HEK293 (cell line): ENCODE measurements around the gene AIG1.

Source experiments
- HOXA7 ChIP-seq: sonication (generic); formaldehyde crosslinking; IDR thresholded peaks from 2 replicates; pipeline ENCODE4 v1.8.1; 2022; ENCODE audit warnings: missing genetic modification reagents, borderline replicate concordance
- IKZF3 ChIP-seq: fragments of 450-650 bp; IDR thresholded peaks from 2 replicates; pipeline ENCODE4 v1.5.0; 2018; ENCODE audit warnings: missing biosample characterization, mild to moderate bottlenecking, missing genetic modification characterization, moderate library complexity
- REPIN1 ChIP-seq: fragments of 450-650 bp; formaldehyde crosslinking; IDR thresholded peaks from 2 replicates; pipeline ENCODE4 v1.5.1; 2017; ENCODE audit warnings: missing biosample characterization, missing genetic modification characterization, low read depth
- SP2 ChIP-seq: fragments of 450-650 bp; formaldehyde crosslinking; IDR thresholded peaks from 2 replicates; pipeline ENCODE4 v1.5.1; 2016; ENCODE audit warnings: missing biosample characterization, missing genetic modification characterization
- ZBTB1 ChIP-seq: fragments of 450-650 bp; formaldehyde crosslinking; IDR thresholded peaks from 2 replicates; pipeline ENCODE4 v1.5.1; 2016; ENCODE audit warnings: missing biosample characterization, missing genetic modification characterization
- ZFP69B ChIP-seq: fragments of 450-650 bp; formaldehyde crosslinking; IDR thresholded peaks from 2 replicates; pipeline ENCODE4 v1.5.1; 2016; ENCODE audit warnings: missing biosample characterization, missing genetic modification characterization
- ZNF121 ChIP-seq: fragments of 450-650 bp; formaldehyde crosslinking; IDR thresholded peaks from 2 replicates; pipeline ENCODE4 v1.5.1; 2016; ENCODE audit warnings: missing biosample characterization, missing genetic modification characterization
- ZNF157 ChIP-seq: fragments of 450-650 bp; formaldehyde crosslinking; IDR thresholded peaks from 2 replicates; pipeline ENCODE4 v1.5.1; 2016; ENCODE audit warnings: missing biosample characterization, missing genetic modification characterization
- ZNF239 ChIP-seq: fragments of 450-650 bp; formaldehyde crosslinking; IDR thresholded peaks from 2 replicates; pipeline ENCODE4 v1.5.1; 2016; ENCODE audit warnings: missing biosample characterization, missing genetic modification characterization
- ZNF292 ChIP-seq: fragments of 450-650 bp; formaldehyde crosslinking; IDR thresholded peaks from 2 replicates; pipeline ENCODE4 v1.5.1; 2016; ENCODE audit warnings: low read depth, missing biosample characterization, missing genetic modification characterization, borderline replicate concordance
- ZNF354C ChIP-seq: fragments of 450-650 bp; formaldehyde crosslinking; IDR thresholded peaks from 2 replicates; pipeline ENCODE4 v1.5.1; 2016; ENCODE audit warnings: missing biosample characterization, missing genetic modification characterization, low read depth, borderline replicate concordance
- ZNF404 ChIP-seq: fragments of 450-650 bp; formaldehyde crosslinking; IDR thresholded peaks from 2 replicates; pipeline ENCODE4 v1.5.1; 2017; ENCODE audit warnings: missing biosample characterization, missing genetic modification characterization
- ZNF473 ChIP-seq: fragments of 450-650 bp; formaldehyde crosslinking; IDR thresholded peaks from 2 replicates; pipeline ENCODE4 v1.5.1; 2017; ENCODE audit warnings: missing biosample characterization, missing genetic modification characterization
- ZNF501 ChIP-seq: fragments of 450-650 bp; formaldehyde crosslinking; IDR thresholded peaks from 2 replicates; pipeline ENCODE4 v1.5.1; 2016; ENCODE audit warnings: missing biosample characterization, missing genetic modification characterization
- ZNF585B ChIP-seq: fragments of 450-650 bp; formaldehyde crosslinking; IDR thresholded peaks from 2 replicates; pipeline ENCODE4 v1.5.1; 2016; ENCODE audit warnings: missing biosample characterization, missing genetic modification characterization
- ZNF610 ChIP-seq: fragments of 450-650 bp; formaldehyde crosslinking; IDR thresholded peaks from 2 replicates; pipeline ENCODE4 v1.5.1; 2016; ENCODE audit warnings: missing biosample characterization, missing genetic modification characterization, borderline replicate concordance
- ZNF660 ChIP-seq: fragments of 450-650 bp; IDR thresholded peaks from 2 replicates; pipeline ENCODE4 v1.5.1; 2018; ENCODE audit warnings: missing biosample characterization, mild to moderate bottlenecking, missing genetic modification characterization
- ZSCAN30 ChIP-seq: fragments of 450-650 bp; IDR thresholded peaks from 2 replicates; pipeline ENCODE4 v1.5.1; 2018; ENCODE audit warnings: missing biosample characterization, mild to moderate bottlenecking, missing genetic modification characterization, moderate library complexity
- TF ChIP-seq, protein P1 (sequence below): fragments of 450-650 bp; formaldehyde crosslinking; IDR thresholded peaks from 2 replicates; pipeline ENCODE4 v1.5.1; 2016; ENCODE audit warnings: missing biosample characterization, missing genetic modification characterization
- TF ChIP-seq, protein P2 (sequence below): IDR thresholded peaks from 2 replicates; pipeline ENCODE4 v1.6.1; 2011; ENCODE audit warnings: mild to moderate bottlenecking, low read depth, low read length, borderline replicate concordance
- TF ChIP-seq, protein P3 (sequence below): fragments of 450-650 bp; formaldehyde crosslinking; conservative IDR thresholded peaks from 2 replicates; pipeline ENCODE4 v1.5.1; 2016; ENCODE audit warnings: low read depth, missing biosample characterization, missing genetic modification characterization
- TF ChIP-seq, protein P4 (sequence below): fragments of 450-650 bp; formaldehyde crosslinking; optimal IDR thresholded peaks from 2 replicates; pipeline ENCODE3; 2016; ENCODE audit warnings: missing biosample characterization, mild to moderate bottlenecking, missing genetic modification characterization
- TF ChIP-seq, protein P5 (sequence below): fragments of 450-650 bp; formaldehyde crosslinking; IDR thresholded peaks from 2 replicates; pipeline ENCODE4 v1.5.1; 2016; ENCODE audit warnings: missing biosample characterization, missing genetic modification characterization
- TF ChIP-seq, protein P6 (sequence below): fragments of 450-650 bp; formaldehyde crosslinking; IDR thresholded peaks from 2 replicates; pipeline ENCODE4 v1.5.0; 2017; ENCODE audit warnings: missing biosample characterization, missing genetic modification characterization, borderline replicate concordance
- TF ChIP-seq, protein P7 (sequence below): fragments of 450-650 bp; formaldehyde crosslinking; IDR thresholded peaks from 2 replicates; pipeline ENCODE4 v1.5.1; 2016; ENCODE audit warnings: missing biosample characterization, missing genetic modification characterization
- TF ChIP-seq, protein P8 (sequence below): fragments of 450-650 bp; formaldehyde crosslinking; IDR thresholded peaks from 2 replicates; pipeline ENCODE4 v1.5.1; 2016; ENCODE audit warnings: missing biosample characterization, missing genetic modification characterization

Gene AIG1

DNA sequence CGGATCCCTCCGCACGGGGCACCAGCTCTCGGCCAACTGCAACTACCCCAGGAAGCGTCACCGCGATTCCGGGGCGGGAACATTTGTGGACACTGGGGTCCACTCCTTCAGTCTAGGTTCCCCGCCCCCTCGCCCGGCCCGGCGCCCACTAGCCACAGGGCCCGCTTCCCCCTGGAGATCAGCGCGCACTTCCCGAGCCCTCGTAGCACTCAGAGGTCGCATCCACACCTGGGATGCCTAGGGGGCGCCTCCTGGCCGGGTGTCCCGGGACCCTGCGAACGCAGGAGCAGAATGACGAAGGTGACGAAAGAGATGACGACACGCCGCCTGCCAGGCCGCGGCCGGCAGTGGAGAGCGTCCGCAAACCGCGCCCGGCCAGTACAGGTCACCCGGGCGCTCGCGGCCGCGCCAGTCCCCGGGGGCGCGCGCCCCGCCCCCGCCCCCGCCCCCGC lies 309 bp upstream of the AIG1 start (continued):
- TF ChIP-seq, protein P1, sequence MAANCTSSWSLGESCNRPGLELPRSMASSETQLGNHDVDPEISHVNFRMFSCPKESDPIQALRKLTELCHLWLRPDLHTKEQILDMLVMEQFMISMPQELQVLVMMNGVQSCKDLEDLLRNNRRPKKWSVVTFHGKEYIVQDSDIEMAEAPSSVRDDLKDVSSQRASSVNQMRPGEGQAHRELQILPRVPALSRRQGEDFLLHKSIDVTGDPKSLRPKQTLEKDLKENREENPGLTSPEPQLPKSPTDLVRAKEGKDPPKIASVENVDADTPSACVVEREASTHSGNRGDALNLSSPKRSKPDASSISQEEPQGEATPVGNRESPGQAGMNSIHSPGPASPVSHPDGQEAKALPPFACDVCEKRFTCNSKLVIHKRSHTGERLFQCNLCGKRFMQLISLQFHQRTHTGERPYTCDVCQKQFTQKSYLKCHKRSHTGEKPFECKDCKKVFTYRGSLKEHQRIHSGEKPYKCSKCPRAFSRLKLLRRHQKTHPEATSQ (tag by site-specific recombination), result peak; percentile 69
- TF ChIP-seq, protein P2, sequence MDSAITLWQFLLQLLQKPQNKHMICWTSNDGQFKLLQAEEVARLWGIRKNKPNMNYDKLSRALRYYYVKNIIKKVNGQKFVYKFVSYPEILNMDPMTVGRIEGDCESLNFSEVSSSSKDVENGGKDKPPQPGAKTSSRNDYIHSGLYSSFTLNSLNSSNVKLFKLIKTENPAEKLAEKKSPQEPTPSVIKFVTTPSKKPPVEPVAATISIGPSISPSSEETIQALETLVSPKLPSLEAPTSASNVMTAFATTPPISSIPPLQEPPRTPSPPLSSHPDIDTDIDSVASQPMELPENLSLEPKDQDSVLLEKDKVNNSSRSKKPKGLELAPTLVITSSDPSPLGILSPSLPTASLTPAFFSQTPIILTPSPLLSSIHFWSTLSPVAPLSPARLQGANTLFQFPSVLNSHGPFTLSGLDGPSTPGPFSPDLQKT, result no peak
- peak; percentile 64; the same call in 1 of the 2 replicates for TF ChIP-seq REPIN1
- TF ChIP-seq, protein P3, sequence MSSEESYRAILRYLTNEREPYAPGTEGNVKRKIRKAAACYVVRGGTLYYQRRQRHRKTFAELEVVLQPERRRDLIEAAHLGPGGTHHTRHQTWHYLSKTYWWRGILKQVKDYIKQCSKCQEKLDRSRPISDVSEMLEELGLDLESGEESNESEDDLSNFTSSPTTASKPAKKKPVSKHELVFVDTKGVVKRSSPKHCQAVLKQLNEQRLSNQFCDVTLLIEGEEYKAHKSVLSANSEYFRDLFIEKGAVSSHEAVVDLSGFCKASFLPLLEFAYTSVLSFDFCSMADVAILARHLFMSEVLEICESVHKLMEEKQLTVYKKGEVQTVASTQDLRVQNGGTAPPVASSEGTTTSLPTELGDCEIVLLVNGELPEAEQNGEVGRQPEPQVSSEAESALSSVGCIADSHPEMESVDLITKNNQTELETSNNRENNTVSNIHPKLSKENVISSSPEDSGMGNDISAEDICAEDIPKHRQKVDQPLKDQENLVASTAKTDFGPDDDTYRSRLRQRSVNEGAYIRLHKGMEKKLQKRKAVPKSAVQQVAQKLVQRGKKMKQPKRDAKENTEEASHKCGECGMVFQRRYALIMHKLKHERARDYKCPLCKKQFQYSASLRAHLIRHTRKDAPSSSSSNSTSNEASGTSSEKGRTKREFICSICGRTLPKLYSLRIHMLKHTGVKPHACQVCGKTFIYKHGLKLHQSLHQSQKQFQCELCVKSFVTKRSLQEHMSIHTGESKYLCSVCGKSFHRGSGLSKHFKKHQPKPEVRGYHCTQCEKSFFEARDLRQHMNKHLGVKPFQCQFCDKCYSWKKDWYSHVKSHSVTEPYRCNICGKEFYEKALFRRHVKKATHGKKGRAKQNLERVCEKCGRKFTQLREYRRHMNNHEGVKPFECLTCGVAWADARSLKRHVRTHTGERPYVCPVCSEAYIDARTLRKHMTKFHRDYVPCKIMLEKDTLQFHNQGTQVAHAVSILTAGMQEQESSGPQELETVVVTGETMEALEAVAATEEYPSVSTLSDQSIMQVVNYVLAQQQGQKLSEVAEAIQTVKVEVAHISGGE (tag by site-specific recombination), result peak; percentile 63
- TF ChIP-seq, protein P4, sequence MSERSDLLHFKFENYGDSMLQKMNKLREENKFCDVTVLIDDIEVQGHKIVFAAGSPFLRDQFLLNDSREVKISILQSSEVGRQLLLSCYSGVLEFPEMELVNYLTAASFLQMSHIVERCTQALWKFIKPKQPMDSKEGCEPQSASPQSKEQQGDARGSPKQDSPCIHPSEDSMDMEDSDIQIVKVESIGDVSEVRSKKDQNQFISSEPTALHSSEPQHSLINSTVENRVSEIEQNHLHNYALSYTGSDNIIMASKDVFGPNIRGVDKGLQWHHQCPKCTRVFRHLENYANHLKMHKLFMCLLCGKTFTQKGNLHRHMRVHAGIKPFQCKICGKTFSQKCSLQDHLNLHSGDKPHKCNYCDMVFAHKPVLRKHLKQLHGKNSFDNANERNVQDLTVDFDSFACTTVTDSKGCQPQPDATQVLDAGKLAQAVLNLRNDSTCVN (tag by site-specific recombination), result peak; percentile 82
- TF ChIP-seq, protein P5, sequence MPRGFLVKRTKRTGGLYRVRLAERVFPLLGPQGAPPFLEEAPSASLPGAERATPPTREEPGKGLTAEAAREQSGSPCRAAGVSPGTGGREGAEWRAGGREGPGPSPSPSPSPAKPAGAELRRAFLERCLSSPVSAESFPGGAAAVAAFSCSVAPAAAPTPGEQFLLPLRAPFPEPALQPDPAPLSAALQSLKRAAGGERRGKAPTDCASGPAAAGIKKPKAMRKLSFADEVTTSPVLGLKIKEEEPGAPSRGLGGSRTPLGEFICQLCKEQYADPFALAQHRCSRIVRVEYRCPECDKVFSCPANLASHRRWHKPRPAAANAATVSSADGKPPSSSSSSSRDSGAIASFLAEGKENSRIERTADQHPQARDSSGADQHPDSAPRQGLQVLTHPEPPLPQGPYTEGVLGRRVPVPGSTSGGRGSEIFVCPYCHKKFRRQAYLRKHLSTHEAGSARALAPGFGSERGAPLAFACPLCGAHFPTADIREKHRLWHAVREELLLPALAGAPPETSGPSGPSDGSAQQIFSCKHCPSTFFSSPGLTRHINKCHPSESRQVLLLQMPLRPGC (tag by site-specific recombination), result 0 out of 2 replicates have a peak, but pooled peaks have one; percentile 15
- TF ChIP-seq ZNF239 (tag by site-specific recombination), result peak; percentile 64; the same call in 1 of the 2 replicates
- no peak for TF ChIP-seq ZNF292 (tag by site-specific recombination)
- TF ChIP-seq ZNF473 (tag by site-specific recombination), result no peak
- no peak for TF ChIP-seq ZNF404 (tag by site-specific recombination)
- peak; percentile 51; the same call in 1 of the 2 replicates for TF ChIP-seq IKZF3 (tag by site-specific recombination)
- TF ChIP-seq, protein P6, sequence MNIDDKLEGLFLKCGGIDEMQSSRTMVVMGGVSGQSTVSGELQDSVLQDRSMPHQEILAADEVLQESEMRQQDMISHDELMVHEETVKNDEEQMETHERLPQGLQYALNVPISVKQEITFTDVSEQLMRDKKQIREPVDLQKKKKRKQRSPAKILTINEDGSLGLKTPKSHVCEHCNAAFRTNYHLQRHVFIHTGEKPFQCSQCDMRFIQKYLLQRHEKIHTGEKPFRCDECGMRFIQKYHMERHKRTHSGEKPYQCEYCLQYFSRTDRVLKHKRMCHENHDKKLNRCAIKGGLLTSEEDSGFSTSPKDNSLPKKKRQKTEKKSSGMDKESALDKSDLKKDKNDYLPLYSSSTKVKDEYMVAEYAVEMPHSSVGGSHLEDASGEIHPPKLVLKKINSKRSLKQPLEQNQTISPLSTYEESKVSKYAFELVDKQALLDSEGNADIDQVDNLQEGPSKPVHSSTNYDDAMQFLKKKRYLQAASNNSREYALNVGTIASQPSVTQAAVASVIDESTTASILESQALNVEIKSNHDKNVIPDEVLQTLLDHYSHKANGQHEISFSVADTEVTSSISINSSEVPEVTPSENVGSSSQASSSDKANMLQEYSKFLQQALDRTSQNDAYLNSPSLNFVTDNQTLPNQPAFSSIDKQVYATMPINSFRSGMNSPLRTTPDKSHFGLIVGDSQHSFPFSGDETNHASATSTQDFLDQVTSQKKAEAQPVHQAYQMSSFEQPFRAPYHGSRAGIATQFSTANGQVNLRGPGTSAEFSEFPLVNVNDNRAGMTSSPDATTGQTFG (tag by site-specific recombination), result no peak
- TF ChIP-seq ZNF121 (tag by site-specific recombination), result peak; percentile 15; the same call in 1 of the 2 replicates
- peak; percentile 83 for TF ChIP-seq SP2 (tag by site-specific recombination)
- TF ChIP-seq ZBTB1 (tag by site-specific recombination), result no peak
- TF ChIP-seq ZNF610 (tag by site-specific recombination), result peak; percentile 82; the same call in 1 of the 2 replicates
- TF ChIP-seq ZNF157 (tag by site-specific recombination), result no peak
- no peak for TF ChIP-seq ZNF585B (tag by site-specific recombination)
- TF ChIP-seq ZNF354C (tag by site-specific recombination), result no peak
- peak; percentile 27; the same call in 1 of the 2 replicates for TF ChIP-seq ZNF501 (tag by site-specific recombination)
- no peak for TF ChIP-seq HOXA7 (CRISPR knock-in tag)
- TF ChIP-seq, protein P7, sequence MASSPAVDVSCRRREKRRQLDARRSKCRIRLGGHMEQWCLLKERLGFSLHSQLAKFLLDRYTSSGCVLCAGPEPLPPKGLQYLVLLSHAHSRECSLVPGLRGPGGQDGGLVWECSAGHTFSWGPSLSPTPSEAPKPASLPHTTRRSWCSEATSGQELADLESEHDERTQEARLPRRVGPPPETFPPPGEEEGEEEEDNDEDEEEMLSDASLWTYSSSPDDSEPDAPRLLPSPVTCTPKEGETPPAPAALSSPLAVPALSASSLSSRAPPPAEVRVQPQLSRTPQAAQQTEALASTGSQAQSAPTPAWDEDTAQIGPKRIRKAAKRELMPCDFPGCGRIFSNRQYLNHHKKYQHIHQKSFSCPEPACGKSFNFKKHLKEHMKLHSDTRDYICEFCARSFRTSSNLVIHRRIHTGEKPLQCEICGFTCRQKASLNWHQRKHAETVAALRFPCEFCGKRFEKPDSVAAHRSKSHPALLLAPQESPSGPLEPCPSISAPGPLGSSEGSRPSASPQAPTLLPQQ (tag by site-specific recombination), result peak; percentile 98
- TF ChIP-seq ZNF660, result peak; percentile 69; the same call in 1 of the 2 replicates
- TF ChIP-seq, protein P8, sequence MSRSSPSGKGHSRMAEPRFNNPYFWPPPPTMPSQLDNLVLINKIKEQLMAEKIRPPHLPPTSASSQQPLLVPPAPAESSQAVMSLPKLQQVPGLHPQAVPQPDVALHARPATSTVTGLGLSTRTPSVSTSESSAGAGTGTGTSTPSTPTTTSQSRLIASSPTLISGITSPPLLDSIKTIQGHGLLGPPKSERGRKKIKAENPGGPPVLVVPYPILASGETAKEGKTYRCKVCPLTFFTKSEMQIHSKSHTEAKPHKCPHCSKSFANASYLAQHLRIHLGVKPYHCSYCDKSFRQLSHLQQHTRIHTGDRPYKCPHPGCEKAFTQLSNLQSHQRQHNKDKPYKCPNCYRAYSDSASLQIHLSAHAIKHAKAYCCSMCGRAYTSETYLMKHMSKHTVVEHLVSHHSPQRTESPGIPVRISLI, result no peak
- TF ChIP-seq ZSCAN30 (tag by site-specific recombination), result peak; percentile 91
- peak; percentile 96 for TF ChIP-seq ZFP69B (tag by site-specific recombination)
